Epithelial cell of prostate (primary cell): ENCODE data around the gene MVB12A.

Experiments
- DNase-seq: peaks from one replicate; pipeline ENCODE4 v3.0.0-alpha.2; 2011; ENCODE audit warnings: low read depth, low spot score
- H3K27ac ChIP-seq: fragments of 450-650 bp; 2 replicates; pipeline ENCODE4 v1.5.1; 2017; ENCODE audit warnings: mild to moderate bottlenecking

The MVB12A gene

DNA sequence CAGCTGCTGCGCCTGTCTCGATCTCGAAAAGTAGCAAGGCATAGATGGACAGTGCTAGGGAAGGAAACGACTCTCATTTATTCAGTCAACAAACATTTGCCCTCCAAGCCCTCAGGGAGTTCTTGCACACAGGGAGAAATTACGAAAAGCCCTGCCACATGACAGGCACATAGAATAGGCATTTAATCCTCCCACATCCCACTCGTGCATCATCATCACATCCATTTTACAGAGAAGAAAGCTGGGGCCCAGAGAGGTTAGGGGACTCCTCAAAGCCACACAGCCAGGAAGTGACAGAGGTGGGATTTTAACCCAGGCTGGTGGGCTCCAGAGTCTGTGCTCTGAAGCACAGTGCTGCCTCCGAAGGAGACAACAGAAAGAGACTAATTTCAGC lies 17.0 kb downstream of the MVB12A start:
- H3K27ac ChIP-seq, result no peak overlapping the region
- DNase-seq, result no peak

GRCh38 chr19:17441241-17442021 lies 21.6 kb downstream of the MVB12A start:
- H3K27ac ChIP-seq, result no peak overlapping the region
- no peak for DNase-seq

GRCh38 chr19:17445526-17446165 lies 25.8 kb downstream of the MVB12A start:
- DNase-seq, result no peak
- no peak overlapping the region for H3K27ac ChIP-seq

DNA sequence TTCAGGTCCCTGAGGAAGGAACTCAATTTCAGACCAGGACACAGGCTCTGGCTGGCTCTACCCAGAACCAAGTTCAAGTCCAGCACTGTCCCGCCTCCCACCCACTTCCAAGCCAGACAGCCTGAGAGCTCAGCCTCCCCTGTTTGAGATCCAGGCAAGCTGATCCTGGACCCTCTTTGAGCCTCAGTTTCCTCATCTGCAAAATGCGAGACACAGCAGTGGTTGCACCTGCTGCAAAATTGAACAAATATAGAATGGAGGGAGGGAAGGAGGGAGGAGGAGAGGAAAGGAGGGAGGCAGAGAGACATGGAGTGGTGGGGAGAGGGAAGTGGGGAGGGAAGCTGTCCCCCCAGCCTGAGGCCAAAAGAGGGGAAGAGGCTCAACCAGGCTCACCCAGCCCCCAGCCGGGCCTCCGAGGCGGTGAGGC lies 27.9 kb downstream of the MVB12A start:
- no peak for DNase-seq
- H3K27ac ChIP-seq, result no peak overlapping the region

- no peak for DNase-seq
- no peak within 1 kb of the TSS for H3K27ac ChIP-seq
Observed at GRCh38 chr19:17448131-17448967, 28.5 kb downstream of the MVB12A start, which contains the start of gene TMEM221. TMEM221 (minus strand) TSS chr19:17448668; CDS start chr19:17448462, 206 bp downstream.

DNA sequence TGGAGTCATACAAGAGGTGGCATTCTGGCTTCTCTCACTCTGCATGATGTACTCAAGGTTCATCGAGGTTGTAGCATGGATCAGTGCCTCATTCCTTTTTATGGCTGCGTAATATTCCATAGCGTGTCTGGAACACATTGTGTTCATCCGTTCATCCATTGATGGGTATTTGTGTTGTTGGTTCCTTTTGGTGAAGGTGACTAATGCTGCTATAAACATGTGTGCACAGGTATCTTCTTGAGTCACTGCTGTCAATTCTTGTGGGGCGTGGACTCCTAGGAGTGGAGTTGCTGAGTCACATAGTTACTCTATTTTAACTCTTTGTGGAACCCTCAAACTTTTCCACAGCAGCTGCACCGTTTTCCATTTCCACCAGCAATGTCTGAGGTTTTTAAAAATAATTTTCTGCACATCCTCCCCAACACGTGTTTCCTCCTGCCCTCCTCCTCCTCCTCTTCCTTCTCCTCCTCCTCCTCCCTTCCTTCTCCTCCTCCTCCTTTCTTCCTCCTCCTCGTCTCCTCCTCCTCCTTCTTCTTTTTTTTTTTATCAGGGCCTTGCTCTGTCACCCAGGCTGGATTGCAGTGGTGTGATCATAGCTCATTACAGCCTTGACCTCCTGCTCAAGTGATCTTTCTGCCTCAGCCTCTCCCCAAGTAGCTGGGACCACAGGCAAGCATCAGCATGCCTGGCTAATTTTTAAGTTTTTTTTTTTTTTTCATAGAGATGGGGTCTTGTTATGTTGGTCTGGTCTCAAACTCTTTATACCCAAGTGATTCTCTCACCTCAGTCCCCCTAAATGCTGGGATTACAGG lies 30.6 kb downstream of the MVB12A start:
- DNase-seq, result peak; percentile 98

DNA sequence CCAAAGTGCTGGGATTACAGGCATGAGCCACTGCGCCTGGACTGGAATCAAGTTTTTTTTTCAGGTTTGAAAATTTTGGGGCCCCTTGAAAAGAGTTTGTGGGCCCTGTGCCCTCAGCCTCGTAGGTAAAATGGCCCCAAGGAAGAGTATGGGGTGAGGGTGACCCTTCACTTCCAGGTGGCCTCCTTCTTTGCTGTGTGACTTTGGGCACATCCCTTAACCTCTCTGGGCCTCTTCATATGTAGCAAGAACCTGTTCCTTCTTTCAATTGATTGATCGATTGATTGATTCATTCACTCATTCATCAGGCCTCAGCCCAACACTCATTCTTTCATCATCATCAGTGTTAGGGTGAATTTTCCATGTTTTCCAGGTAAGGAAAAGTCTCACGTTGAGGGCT lies 32.0 kb downstream of the MVB12A start:
- DNase-seq, result no peak
- no peak overlapping the region for H3K27ac ChIP-seq

More for the DNA sequence above, 30.6 kb downstream of the MVB12A start:
- H3K27ac ChIP-seq, result peak overlapping the region; percentile 87

DNA sequence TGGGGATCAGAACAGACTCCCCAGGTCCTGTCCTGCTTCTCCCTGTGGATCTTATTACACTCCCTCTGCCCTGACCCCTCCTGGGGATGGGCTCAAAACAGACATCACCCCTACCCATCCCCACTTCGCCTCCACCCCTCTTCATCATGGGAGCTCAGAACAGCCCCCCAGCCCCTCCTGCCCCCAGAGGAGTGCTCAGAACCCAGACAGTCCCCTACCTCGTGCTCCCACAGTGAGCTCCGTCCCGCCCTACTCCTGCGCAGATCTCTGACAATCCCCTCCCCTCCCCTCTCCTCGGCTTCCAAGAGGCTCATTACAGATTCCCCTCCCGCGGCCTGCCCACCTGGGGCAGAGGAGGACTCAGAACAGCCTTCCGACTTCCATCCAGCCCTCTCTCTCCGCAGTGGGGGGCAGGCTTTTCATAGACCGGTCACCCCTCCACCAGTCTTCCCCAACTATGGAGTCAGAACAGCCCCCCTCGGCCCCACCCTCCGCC lies 34.8 kb downstream of the MVB12A start:
- H3K27ac ChIP-seq, result no peak overlapping the region
- no peak for DNase-seq

- H3K27ac ChIP-seq, result no peak overlapping the region
- no peak for DNase-seq
Observed at GRCh38 chr19:17455308-17456123, 35.7 kb downstream of the MVB12A start.

DNA sequence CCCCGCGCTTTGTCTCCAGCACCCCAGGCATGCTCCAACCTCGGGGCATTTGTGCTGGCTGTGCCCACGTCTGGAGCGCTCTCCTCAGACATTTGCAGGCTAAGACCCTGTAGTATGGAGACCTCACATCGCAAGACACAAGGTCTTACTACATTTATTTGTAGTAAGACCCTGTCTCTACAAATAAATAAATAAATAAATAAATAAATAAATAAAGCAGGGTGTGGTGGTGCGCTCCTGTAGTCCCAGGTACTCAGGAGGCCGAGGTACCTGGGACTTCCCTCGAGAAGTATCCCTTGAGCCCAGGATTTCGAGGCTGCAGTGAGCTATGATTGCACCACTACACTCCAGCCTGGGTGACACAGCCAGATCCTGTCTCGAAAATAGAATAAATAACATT lies 36.3 kb downstream of the MVB12A start:
- DNase-seq, result no peak
- H3K27ac ChIP-seq, result no peak overlapping the region

- H3K27ac ChIP-seq, result no peak overlapping the region
- no peak for DNase-seq
Observed at GRCh38 chr19:17457616-17458015, 37.8 kb downstream of the MVB12A start.

DNA sequence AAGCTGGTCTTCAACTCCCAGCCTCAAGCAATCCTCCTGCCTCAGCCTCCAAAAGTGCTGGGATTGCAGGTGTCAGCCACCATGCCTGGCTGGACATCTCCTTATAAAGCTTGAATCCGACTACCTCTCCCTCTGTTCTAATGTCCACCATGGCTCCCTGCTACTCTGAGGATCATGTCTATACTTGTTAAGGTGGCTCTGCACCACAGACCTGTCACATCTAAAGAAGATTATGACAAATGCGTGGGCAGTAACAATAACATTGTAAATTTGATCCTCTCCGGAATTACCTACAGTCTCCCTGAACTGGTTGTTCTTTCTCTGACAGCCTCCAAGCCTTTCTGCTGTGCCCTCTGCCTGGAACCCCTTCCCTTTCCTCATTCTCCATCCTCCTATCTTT lies 39.1 kb downstream of the MVB12A start:
- no peak for DNase-seq
- no peak overlapping the region for H3K27ac ChIP-seq

DNA sequence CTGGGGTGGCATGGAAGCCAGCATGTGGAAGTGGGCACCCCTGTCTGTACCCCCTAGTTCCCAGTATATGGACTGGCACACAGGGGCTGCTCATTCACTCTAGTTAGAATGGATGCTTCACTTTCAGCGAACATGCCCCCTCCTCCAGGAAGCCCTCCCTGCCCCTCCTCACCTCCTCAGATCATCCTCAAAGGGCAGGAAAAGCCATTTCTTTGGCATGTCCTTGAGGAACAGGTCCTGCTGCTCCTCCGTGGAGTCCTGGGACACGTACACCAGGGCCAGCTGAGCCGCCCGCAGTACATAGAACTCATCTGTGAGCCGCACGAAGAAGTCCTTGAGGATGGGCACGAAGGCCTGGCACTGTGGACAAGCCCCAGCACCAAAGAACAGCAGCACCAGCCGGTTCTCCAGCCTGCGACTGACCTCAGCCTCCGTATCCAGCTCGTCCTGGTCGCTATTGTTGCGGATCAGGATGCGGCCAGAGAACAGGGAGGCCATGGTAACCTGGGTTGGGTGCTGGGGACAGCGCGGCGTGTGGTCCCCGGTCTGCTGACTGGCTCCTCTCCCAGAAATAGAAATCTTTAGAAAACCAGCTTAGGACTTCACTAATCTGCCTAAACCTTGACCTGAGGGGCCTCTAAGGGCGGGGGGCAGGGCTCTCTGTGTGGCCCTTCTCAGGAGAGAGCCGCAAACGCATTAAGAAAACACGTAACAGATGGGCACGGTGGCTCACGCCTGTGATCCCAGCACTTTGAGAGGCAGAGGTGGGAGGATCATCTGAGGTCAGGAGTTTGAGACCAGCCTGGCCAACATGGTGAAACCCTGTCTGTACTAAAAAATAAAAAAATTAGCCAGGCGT lies 40.8 kb downstream of the MVB12A start, which contains the start of gene NXNL1:
Gene NXNL1 (minus strand): TSS at position 555 of the 859 bp plus-strand sequence. CDS start 57 bp downstream, at position 498.
- DNase-seq, result no peak
- no peak within 1 kb of the TSS for H3K27ac ChIP-seq

GRCh38 chr19:17466487-17466850 lies 46.6 kb downstream of the MVB12A start:
- H3K27ac ChIP-seq, result no peak overlapping the region
- no peak for DNase-seq

- DNase-seq, result no peak
- H3K27ac ChIP-seq, result no peak overlapping the region
Observed at GRCh38 chr19:17467471-17468301, 47.8 kb downstream of the MVB12A start.

- no peak for DNase-seq
- H3K27ac ChIP-seq, result peak overlapping the region; percentile 71
Observed at GRCh38 chr19:17468302-17469091, 48.6 kb downstream of the MVB12A start.
